GM18508 (cell line): ENCODE results near the gene PEX6.
A peak's percentile ranks its signal among the peaks of the same experiment; 100 is the strongest.

Experiments
- ATAC-seq: cut with Tn5 transposase; IDR thresholded peaks from one replicate; pipeline ENCODE4 v1.9.1; 2021; ENCODE audit warnings: moderate number of reproducible peaks; ENCODE audit not compliant: insufficient read depth, unreplicated experiment

PEX6 gene

DNA sequence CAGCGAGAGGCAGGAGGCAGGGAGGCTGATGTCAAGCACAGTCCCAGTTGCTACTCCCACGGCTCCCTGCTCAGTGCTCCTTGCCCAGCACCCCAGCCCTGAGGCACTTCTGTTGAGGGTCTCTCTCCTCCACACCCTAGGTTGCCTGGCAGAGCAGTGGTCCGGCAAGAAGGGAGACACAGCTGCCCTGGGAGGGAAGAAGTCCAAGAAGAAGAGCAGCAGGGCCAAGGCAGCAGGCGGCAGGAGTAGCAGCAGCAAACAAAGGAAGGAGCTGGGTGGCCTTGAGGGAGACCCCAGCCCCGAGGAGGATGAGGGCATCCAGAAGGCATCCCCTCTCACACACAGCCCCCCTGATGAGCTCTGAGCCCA, 40.6 kb downstream of the PEX6 start:
- no peak for ATAC-seq

- no peak for ATAC-seq
Measured at GRCh38 chr6:42937548-42938427, 41.2 kb downstream of the PEX6 start.

GRCh38 chr6:42936398-42936797, 42.6 kb downstream of the PEX6 start:
- no peak for ATAC-seq

GRCh38 chr6:42935322-42935721, 43.7 kb downstream of the PEX6 start:
- no peak for ATAC-seq

DNA sequence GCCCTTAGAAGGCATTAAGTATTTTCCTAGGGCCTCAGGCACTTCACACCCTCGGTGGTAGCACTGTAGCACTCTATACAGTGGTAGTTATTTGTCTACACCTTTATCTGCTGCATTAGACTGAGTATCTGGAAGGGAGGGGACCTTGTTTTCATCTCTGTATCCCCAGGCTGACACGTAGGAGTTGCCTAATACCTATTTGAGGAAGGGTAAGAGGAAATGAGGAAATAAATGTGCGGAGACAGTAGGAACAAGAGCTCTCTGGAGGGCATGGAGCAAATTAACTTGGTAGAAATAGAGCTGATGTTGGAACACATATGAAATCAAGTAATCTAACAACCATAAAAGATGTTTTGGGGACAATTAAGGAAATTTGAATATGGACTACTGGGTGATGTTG, 45.8 kb downstream of the PEX6 start:
- ATAC-seq = no peak

GRCh38 chr6:42932412-42932811, 46.6 kb downstream of the PEX6 start:
- no peak for ATAC-seq

DNA sequence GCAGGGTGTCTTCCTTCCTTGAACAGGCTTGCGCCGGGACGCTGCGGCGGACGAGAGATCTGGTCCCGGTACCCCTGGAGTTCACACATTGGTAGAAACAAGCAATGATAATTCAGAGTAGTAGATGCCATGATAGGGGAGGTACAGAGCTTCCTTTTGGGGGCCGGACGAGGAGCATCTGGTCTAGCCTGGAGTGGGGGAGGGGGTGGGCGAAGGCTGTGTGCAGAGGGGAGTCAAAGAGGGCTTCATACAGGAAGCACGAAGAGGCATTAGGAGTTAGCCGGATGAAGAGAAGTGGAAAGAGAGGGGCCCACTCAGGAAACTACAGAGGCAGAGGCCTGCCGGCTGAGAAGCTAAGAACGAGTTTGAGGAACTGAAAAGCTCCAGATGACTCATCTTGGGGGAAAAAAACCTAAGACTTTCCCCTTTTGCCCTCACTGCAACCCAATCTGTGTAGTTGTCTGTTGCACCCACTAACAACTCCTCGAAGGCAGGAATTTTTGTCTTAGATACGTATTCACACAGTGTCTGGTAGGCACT, 49.1 kb downstream of the PEX6 start:
- peak; percentile 41 for ATAC-seq

- ATAC-seq = peak; percentile 52
Measured at GRCh38 chr6:42928986-42929820, 49.8 kb downstream of the PEX6 start, which contains the start of gene CNPY3. TSS of gene CNPY3 (plus strand) at chr6:42929480. CDS start at chr6:42929571, 91 bp downstream.

DNA sequence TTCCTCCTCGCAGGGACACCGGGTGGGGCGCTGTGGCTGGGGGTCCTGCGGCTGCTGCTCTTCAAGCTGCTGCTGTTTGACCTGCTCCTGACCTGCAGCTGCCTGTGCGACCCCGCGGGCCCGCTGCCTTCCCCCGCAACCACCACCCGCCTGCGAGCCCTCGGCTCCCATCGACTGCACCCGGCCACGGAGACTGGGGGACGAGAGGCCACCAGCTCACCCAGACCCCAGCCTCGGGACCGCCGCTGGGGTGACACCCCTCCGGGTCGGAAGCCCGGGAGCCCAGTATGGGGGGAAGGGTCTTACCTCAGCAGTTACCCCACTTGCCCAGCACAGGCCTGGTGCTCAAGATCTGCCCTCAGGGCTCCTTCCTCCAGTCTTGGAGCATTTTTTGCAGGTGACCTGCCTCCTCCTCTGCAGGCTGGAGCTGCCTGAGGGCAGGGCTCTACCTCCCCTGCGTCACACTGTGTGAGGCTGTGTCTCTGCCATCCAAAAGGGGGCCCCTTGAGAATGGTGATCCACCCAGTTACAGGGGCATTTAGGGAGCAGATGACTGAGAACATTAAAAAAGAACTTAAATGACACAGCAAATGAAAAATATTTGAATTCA, 53.6 kb downstream of the PEX6 start:
- ATAC-seq = no peak

- ATAC-seq = no peak
Measured at GRCh38 chr6:42923666-42924065, 55.3 kb downstream of the PEX6 start.

GRCh38 chr6:42921801-42922200, 57.2 kb downstream of the PEX6 start:
- no peak for ATAC-seq

- no peak for ATAC-seq
Measured at GRCh38 chr6:42916288-42916687, 62.7 kb downstream of the PEX6 start.

DNA sequence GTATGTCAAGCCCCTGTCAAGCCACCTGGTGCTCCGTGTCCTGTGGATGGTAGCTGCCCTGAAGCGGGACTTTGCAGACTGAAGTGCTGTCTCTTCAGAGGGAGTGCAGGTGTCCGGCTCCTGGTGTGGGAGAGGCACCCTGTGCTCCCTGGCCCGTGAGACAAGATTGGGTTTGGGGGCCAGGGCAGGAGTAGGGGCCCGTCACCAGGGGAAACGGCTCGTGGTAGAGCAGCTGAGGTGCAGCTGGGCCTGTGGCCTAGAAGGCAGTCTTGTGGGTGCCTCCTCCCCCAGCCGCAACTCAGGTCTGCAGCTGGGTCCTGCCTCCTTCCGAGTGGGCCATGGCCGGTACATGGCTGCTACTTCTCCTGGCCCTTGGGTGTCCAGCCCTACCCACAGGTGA, 63.2 kb downstream of the PEX6 start, which contains the start of gene PTCRA:
Gene PTCRA, plus strand, starts transcription at position 322 of the 400 bp plus-strand sequence. Its CDS starts 17 bp downstream, at position 339.
- ATAC-seq = no peak

GRCh38 chr6:42914546-42914945, 64.4 kb downstream of the PEX6 start:
- no peak for ATAC-seq
